K562 (cell line): ENCODE results near the gene DHX36. TPM values are rescaled to one million over a fixed set of nuclear protein-coding genes. Genes with fewer than 3 reads are reported as not detected.
A peak's percentile ranks its signal among the peaks of the same experiment; 100 is the strongest.

Experiments used
- CTCFL ChIP-seq: IDR thresholded peaks from 2 replicates; pipeline ENCODE4 v1.6.1; 2011; ENCODE audit warnings: borderline replicate concordance, low read depth, mild to moderate bottlenecking, moderate library complexity, low read length; ENCODE audit not compliant: insufficient read depth, poor library complexity, severe bottlenecking
- DEAF1 ChIP-seq: fragments of 450-650 bp; formaldehyde crosslinking; IDR thresholded peaks from 2 replicates; pipeline ENCODE4 v1.4.0; 2020; ENCODE audit warnings: mild to moderate bottlenecking, moderate library complexity
- GABPA ChIP-seq: fragments of 200-800 bp; sonication (Bioruptor generic); conservative IDR thresholded peaks from 2 replicates; pipeline ENCODE4 v1.6.1; 2016; ENCODE audit warnings: low read depth, missing genetic modification characterization, missing compliant biosample characterization
- REST ChIP-seq, 2 experiments: fragments of 450-650 bp; formaldehyde crosslinking in 1 of 2; IDR thresholded peaks; 2 replicates each; pipeline versions ENCODE4 v1.4.0 to v1.6.1; 2014 to 2020; ENCODE audit warnings: mild to moderate bottlenecking in 2 of 2, borderline replicate concordance in 1 of 2, low read depth in 1 of 2
- SPI1 ChIP-seq: IDR thresholded peaks from 2 replicates; pipeline ENCODE4 v1.6.1; 2011; ENCODE audit warnings: low read depth, low read length, control low read depth, borderline replicate concordance
- STAG1 ChIP-seq: sonication (generic); formaldehyde crosslinking; IDR thresholded peaks from 2 replicates; pipeline ENCODE4 v1.5.0; 2020; ENCODE audit warnings: missing genetic modification reagents, borderline replicate concordance
- XRCC5 ChIP-seq: fragments of 200-400 bp; formaldehyde crosslinking; IDR thresholded peaks from 2 replicates; pipeline ENCODE4 v1.6.1; 2017; ENCODE audit warnings: low read depth, mild to moderate bottlenecking, low read length
- ZNF239 ChIP-seq: fragments of 250-450 bp; sonication (Bioruptor Pico); IDR thresholded peaks from 2 replicates; pipeline ENCODE4 v1.4.0; 2020; ENCODE audit warnings: mild to moderate bottlenecking
- polyA plus RNA-seq, 8 experiments: library from polyadenylated mRNA; depleted of rRNA in 4 of 8; stranded (reverse) in 5 of 8; unstranded in 3 of 8; fragments of >200 nt; fragmentation: Nextera tagmentation in 2 of 8; fragmentation: Illumina TruSeq in 1 of 8; extraction: Ambion mirVana in 2 of 8; extraction: Trizol in 1 of 8; gene quantifications; 2 replicates each; pipeline versions ENCODE4 v1.2.1 to v1.2.3, GENCODE V29; 2011 to 2014; ENCODE audit warnings: inconsistent platforms in 1 of 8, missing spikeins in 1 of 8
- total RNA-seq, 7 experiments: library from RNA; depleted of rRNA in 6 of 7; stranded (reverse); fragments of >200 nt in 6 of 7; fragmentation: Illumina TruSeq in 2 of 7; extraction: Trizol in 2 of 7; gene quantifications; 2 replicates each; pipeline versions ENCODE4 v1.2.1 to v1.2.3, GENCODE V29; 2011 to 2021; ENCODE audit warnings: low replicate concordance in 1 of 7

Gene DHX36
- total and polyA plus RNA-seq, 9 of the 15 experiments (the other 6 are each of a cell fraction or from before 2014, with no cell fraction given) = 44.3 to 98.7 (median 57.0) TPM

- TF ChIP-seq XRCC5 (0 out of 2 replicates have a peak, but pooled peaks have one; percentile 30), REST (IDR thresholded peaks at IDR 0.05; ENCODE audit: borderline replicate concordance) (peak; percentile 70; the same call in 1 of the 2 replicates), REST (CRISPR knock-in tag; IDR thresholded peaks at IDR 0.05; ENCODE audit: low read depth) (no peak), DEAF1 (CRISPR knock-in tag) (peak; percentile 54; the same call in 1 of the 2 replicates), SPI1 (0 out of 2 replicates have a peak, but pooled peaks have one; percentile 37), CTCFL (peak; percentile 20), GABPA (no peak), ZNF239 (CRISPR knock-in tag) (no peak), STAG1 (CRISPR knock-in tag) (peak; percentile 73; the same call in 1 of the 2 replicates)
These were observed 71.3 kb downstream of the DHX36 start (continued) for GRCh38 chr3:154252759-154253638.
